NCI-H2107 (cell line): ENCODE measurements around the gene PBRM1.
"Not testable (repeated sequence)": the region's sequence is repeated elsewhere in the genome, so short reads cannot be mapped to it uniquely, and the experiment has no call there.

Experiments used
- DNase-seq: peaks from one replicate; lab custom pipeline; 2025; lab: John Stamatoyannopoulos, UW

PBRM1 gene

DNA sequence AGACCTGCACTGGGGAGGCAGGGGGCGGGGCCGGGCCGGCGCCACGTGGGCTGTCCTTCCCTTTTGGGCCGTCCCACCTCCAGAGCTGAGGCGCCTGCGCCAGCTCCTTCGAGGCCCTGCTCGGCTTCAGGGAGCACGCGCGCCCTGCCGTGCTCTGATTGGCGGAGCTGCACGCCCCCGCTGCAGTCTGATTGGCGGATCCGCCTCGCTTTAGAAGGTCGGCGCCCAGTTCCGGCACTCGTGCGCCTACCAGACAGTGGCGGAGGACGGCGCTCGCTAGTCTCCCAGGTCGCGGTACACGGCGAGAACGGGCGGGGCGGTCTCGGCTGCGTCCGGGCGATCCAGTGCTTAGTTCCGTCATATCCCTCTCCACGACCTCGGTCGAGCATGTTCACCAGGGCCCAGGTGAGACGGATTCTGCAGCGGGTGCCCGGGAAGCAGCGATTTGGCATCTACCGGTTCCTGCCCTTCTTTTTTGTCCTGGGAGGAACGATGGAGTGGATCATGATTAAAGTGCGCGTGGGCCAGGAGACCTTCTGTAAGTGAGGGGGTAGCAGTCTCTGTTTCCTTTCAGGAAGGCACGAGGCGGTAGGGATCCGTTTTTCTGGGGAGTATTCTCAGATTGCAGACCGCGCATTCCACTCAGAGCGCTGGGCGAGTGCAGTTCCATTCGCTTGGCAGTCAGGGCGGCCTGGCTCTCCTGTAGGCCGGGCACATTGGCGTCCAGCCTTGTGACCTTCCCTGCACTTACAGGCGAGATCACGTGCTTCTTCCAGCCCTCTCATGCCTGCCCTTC lies 149.1 kb downstream of the PBRM1 start, which contains the start of gene UQCC5:
Gene UQCC5, plus strand, starts transcription at position 237 of the 796 bp plus-strand sequence. Its CDS starts 151 bp downstream, at position 388.
- DNase-seq: peak; percentile 89

DNA sequence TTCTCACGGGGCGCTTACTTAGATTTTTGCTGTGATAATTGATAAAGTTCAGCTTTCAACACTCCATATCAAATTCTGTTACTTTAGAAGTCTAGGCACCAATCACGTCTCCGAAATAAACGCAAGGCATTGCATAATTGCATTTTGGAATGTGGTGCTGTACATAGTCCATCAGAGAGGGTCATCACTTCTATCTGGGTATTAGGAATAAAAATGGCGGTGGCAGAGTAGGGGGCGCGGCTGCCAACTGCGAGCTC lies 149.7 kb downstream of the PBRM1 start:
- DNase-seq: no peak

DNA sequence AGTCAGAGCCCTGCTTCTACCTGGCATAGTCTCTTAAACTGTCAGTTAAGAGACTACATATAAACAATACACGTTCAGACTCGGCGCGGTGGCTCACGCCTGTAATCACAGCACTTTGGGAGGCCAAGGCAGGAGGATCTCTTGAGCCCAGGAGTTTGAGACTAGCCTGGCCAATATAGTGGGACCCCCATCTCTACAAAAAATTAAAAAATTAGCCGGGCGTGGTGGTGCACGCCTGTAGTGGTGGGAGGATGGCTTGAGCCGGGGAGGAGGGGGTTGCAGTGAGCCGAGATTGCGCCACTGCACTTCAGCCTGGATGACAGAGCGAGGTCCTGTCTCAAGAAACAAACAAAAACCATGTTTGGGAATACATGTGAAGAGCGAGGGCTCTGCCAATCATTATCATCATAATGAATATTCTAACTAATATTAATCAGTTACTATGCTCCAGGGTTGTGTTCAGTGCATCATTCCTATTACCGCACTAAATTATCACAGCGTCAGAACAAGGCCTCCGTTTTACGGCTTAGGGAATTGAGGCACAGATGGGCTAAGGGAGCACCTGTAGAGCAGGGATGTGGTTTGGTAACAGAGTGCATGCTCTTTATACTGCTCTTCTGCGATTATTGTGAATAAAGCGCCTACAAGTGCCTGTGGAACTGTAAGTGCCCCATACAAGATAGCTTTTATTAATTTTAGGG lies 150.2 kb downstream of the PBRM1 start:
- DNase-seq: no peak

DNA sequence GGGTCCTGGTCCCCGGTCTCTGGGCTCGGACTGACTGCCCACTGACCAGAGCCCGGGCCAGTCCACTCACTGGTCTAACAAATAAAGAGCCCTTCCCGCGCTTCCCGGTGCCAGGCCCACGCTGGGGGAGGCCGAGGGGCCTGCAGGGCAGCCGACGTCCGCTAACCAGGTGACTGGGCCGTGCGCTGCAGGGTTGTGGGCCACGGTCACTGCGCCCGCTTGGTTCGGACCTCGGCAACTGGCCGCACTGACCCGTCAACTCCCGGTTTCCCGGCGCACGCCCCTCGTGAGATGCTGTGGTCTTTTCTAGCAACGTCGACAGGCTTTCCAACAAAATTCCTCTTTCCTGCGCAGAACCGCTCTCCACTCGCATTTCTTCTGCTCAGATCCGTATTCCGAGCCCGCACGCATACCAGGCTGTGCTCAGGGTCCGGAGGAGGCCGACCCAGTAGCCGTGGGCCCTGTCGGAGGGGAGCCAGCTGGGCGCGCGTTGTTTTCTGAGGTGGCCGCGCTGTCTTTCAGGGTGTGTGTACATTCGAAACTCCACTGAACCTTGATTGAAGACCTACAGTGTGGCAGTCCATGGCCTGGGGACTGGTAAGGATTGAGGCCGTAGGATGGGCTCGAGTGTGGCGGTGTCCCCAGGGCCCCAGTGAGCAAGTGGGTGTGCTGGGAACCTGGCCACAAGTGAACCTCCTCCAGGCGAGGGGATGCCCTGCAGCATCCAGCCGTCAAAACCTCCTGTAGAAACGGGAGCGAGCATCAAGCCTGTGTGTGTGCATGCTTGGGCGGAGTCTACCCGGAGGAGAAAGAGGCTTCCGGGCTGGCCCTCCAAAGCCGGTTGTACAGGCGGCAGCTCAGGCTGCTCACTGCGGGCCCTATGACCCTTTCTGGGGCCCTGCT lies 151.2 kb downstream of the PBRM1 start:
- no peak for DNase-seq

DNA sequence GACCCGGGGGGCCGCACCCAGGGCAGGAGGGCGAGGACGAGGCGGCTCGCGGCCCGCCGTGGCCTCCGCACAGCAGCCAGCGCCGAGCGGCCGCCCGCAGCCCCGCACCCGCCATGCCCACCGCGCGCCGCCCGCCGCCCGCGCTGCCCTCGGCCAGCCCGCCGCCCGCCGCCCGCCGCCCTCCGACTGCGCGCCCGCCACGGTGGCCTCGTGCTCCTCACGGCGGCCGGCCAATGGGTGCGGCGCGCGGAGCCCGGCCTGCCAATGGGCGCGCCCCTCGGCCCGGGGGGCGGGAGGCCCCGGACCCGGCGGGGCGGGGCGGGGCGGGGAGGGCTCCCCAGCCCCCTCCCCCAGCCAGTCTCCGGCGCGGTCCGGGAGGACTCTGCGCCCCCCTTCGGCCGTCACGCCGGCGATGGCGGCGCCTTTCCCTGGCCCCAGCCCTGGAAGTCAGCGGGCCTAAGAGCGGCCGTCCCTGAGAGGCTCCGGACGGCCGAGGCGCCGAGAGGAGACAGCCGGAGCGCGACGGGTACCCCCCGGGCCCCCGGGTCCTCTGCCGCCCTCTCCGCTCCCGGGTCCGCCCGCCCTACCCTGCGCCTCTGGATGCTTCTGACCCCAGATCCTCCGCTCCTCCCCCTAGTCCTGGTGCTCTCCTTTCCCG lies 152.0 kb downstream of the PBRM1 start, which contains the start of gene NT5DC2:
Gene NT5DC2, minus strand, starts transcription at position 235 of the 658 bp plus-strand sequence. Its CDS starts 120 bp downstream, at position 115.
- peak; percentile 58 for DNase-seq

DNA sequence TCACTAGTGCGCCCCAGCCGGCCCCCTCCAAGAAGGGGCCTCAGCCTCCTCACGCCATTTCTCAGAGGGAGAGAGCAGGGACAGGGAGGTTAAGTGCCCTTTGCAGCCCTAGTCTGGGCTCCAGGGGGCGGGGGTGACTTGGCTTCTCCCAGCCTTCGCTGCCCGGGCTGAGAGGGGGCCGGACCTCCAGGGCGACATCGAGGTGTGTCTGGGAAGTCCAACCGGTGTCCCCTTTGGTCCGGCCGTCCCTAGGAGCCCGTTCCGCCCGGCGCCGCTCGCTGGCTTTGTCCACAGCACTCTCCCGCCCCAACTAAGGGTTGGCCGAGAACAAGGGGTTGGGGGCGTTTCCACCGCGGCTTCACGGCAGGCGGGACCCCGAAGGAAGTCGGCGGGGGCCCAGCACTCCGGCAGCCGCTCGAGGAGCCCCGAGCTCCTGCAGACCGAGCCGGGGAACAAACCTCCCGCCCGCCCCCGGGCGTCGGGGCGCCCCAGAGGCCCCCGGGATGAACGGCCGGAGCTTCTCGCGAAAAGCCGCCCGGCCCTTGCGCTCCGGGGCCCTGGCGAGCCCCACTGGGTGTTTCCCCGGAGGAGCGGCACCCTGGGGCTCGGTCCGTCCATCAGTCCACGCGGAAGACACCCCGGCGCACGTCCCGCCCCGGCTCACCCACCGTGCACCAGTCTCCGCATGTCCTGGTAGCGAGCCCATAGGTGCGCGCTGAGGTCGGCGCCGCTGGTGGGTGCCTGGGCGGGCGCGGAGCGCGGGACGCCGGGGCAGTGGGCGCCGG lies 152.7 kb downstream of the PBRM1 start:
- no peak for DNase-seq

DNA sequence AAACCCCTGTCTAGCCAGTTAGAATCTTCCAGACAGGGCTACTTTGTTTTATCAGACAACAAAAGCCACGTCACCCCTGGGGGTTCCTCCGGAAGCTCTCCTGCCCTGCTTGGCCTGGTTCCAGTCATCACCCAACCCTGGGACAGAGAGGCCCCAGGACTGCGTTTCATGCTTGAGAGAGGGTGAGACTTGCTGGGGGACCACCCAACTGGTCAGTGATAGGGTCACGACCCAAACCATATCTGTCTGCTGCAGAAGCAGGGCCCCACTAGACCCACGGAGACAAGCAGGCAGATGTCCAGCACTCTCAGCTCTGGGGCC lies 153.2 kb downstream of the PBRM1 start:
- no peak for DNase-seq

DNA sequence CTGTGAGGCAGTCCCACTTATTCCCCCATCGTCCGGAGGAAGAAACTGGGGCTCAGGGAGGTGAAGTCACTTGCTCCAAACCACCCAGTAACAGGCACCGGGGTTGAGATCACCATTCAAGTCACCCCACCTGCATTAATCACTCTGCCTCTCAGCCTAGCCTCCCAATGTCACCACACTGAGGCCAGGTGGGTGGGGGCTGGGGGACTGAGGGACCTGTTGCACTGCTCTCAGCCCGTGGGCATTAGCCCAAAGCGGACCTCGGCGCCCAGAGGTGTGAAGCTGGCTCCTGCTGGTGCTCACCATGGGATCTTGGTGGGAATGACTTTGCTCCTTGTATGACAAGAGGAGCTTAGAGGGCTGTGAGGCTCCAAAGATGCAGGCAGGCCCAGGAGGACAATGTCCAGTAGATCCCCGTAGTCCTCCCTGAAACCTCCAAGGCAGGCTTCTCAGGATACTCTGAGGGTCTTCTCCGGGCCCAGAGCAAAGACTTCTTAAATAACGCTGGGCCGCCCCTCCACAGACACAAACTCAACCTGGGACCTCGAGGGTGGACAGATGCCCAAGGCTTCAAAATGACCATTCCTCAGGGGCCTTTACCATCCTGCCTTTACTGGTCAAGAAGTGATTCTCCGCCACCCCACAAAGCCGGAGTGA lies 153.7 kb downstream of the PBRM1 start:
- DNase-seq: no peak

DNA sequence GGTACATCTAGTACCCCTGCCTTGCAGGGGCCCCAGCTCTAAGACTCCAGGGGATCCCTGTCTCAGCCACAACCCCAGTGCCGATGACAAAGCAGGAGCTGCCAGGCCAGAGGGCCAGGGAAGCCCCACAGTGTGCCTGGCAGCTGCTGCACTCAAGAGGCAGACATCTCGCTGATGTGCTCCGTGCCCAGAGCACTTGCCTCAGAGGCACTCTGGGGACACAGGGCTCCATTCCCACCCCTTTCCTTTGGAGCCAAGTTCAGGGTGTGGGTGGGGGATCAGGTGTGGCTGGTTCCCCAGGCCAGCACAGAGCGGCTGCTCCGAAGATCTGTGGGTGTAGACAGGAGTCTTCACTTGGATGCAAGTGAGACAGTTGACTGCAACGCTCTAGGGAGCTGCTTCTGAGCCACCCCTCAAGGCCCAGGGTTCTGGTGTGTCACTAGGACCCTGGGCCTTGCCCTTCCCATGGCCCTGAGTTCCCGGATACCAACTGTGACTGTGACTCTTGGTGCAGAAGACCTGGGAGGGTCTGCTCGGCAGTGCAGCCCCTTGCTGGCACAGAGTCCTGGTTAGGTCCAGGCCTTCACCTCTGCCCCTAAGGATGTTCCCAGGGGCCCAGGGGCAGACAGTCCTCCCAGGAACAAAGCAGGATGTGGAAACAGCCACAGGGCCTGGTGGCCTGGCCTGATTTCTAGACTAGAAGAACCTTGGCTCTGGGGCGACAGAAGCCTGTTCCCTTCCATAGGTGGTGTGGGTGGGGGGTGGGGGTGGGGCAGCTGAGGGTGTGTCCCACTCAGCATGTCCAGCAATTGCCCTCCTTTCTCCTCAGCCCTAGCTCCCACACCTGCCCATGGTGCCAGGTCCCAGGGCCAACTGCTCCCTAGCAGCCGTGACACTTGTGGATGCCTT lies 154.5 kb downstream of the PBRM1 start:
- DNase-seq: no peak

DNA sequence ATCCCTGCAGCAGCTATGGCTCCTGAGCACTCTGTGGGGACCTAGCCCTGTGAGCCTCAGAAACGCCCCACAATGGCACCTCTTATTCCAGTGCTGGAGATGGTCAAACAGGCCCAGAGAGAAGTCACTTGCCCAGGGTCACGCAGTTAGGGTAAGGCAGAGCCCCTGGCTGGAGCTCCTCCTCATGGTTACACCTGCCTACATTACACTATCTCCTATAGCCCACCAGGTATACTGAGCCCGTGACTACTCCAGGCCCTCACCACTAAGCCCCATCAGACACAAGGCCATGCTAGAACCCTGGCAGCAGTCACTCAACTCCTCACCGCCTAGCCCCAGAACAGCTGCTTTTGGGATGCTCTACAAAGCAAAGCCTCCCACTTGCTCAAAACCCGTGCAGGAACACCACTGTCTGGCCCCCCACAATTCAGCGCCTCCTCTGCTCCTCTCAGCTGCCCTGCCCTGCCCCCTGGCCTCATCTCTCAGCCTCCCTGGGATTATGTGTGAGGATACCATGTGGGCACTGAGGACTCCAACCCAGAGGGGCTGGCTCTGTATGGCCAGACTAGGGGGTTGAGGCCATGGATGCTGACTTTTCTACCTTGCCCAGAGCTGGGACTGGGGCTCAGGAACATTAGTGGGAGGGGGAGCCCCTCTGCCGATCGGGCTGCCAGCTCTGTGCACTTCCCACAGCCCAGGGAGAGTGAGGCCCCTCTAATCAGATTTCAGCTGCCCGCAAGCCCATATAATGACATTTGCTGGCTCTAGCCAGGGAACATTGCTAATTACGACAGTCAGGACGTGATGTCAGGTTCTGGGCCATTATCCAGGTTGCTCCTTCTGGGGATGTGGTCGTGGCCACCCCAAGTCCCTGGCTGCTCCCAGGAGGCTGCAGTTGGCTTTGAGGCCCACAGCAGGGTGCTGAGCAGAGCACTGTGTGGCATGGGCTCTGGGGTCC lies 156.1 kb downstream of the PBRM1 start:
- no peak for DNase-seq

DNA sequence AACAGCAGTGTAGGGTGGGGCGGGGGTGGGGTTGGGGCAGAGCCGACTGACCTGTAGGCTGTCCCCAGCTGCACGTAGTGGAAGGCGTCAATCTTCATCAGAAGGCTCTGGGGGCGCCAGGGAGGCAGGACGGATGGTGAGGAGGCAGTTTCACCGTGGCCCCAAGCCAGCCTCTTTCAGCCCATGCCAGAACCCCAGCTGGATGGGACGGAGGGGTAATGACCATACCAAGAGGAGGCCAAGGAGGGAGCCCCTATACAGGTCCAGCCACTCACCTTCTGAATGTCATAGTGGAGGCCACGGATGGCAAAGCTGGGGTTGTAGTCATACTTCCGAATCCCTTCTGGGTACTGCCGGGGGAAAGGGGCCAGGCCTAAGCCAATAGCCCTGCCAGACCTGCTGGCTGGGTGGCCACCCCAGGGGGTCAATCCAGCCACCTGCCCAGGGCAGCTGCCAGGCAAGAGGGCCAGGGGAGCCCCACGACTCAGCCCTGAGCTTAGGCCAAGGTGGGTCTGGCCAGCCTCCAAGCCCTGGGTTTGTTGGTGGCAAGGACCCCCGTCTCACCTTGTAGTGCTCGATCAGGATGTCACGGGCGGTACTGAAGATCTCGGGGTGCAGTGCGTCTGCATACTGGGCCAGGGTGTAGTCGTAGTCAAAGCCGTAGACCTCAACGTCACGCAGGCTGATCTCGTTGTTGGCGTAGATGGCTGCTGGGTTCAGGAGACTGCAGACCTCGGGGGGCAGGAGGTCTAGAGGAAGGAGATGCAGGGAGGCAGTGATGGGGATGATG lies 156.9 kb downstream of the PBRM1 start:
- DNase-seq: no peak

DNA sequence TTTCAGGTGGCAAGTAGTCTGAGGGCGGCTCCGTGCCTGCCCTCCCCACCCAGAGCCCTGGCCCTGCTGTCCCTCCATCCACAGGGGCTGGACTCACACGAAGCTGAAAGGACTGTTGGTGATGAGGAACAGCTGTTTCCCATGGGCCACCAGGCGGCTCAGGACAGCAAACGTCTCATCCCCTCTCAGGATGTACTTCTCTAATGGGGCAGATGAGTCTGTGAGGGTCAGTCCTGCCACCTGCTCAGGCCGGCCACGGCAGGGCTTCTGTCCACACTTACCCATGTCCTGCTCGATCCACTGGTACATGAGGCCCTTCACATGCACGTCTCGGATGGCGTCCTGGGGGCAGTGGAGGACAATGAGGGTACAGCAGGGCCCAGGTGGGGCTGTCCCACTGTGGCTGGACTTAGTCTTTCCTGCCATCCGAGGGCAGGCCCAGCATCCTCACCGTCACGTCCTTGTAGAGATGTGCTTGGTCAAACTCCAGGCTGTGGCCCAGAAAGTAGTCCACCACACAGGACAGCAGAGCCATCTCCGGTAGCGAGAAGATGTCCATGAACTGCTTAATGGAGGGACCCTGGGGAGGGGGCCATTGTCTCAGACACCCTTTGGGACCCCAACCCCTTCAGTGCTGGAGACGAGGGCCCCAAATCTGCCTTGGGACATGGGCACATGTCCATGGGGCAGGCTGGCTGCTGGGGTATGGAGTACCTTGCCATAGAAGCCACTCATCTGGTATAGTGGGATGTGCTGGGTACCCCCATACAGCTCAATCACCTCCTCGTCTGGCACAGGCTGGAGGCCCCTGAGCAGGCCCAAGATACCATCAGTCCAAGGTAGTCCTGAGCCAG lies 157.8 kb downstream of the PBRM1 start:
- no peak for DNase-seq

DNA sequence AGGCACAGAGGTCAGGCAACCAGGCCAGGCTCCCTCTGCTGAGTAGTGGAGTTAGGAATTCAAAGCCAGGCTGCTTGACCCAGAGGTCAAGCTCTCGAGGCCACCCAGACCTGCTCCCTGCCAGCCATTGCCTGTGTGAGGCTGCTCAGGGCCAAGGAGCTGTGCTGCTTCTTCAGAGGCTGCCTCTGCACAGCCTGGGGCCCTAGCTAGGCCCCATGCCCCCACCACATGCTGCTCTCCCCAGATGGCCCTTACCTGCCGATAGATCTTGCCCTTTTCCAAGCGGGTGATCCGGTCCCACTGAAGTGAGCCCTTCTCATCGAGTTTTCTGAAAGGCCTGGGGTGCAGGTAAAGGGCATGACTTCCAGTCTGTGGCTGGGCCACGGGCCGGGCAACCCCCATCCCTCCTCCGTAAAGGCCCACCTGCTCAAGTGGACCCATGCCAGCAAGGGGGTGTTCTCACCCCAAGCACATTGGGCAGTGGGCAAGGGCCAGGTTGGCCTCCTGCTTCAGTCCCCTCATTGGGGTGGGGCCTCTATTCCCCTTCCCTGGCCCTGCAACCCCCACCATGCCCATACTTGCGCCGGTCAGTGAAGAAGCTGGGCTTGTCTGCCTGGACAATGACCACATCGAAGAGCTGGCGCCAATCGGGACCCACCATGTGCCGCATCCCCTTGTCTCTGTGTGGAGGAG lies 158.5 kb downstream of the PBRM1 start:
- no peak for DNase-seq

DNA sequence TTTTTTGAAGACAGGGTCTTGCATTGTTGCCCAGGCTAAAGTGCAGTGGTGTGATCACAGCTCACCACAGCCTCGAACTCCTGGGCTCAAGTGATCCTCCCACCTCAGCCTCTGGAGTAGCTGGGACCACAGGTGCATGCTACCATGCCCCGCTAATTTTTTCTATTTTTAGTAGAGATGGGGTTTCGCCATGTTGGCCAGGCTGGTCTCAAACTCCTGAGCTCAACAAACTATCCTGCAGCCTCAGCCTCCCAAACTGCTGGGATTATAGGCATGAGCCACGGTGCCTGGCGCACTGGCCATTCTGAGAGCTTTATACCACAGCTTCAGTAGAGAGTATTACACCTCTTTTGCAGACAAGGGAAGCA lies 159.1 kb downstream of the PBRM1 start:
- DNase-seq: not testable (repeated sequence)

DNA sequence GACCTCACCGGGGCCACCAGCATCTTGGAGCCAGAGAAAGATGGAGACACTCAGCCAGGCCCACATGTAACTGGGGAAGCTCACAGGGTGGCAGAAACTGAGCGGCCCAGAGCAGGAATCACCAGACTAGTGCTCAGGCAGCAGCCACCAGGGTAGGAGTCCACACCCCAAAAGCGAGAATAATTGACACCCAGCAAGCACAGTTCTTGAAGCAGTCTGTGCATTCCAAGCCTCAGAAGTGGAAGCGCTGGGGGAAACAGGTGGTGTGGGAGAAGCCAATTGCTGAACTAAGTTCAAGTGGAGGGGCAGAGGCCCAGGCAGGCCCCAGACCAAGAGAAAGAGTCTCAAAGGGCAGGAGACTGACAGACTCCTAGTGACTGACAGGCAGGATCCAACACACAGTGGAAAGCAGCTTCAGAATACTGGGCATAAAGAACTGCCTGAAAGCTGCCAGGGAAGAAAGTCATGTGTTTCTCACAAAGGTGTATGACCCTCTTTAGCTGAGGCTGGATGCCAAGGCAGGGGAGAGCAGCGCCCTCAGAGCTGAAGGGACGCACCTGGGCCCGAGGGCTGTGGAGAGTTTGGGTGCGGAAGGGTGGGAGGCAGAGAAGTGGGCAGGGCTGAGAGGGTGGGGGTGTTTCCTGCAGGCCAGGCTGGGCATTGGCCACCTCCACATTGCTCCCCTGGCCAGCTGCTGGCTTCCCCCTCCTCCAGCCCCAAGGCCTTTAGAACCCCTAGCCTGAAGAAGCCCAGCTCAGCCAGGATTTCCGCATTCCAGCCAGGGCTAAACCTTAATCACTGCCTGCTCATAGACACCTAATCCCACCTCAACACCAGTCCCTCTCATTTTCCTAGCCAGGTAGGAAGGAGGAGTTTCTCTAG lies 159.8 kb downstream of the PBRM1 start:
- no peak for DNase-seq
